Measurements from ENCODE around the gene BICDL1.
A peak's percentile ranks its signal among the peaks of the same experiment; 100 is the strongest.

Gene BICDL1

DNA sequence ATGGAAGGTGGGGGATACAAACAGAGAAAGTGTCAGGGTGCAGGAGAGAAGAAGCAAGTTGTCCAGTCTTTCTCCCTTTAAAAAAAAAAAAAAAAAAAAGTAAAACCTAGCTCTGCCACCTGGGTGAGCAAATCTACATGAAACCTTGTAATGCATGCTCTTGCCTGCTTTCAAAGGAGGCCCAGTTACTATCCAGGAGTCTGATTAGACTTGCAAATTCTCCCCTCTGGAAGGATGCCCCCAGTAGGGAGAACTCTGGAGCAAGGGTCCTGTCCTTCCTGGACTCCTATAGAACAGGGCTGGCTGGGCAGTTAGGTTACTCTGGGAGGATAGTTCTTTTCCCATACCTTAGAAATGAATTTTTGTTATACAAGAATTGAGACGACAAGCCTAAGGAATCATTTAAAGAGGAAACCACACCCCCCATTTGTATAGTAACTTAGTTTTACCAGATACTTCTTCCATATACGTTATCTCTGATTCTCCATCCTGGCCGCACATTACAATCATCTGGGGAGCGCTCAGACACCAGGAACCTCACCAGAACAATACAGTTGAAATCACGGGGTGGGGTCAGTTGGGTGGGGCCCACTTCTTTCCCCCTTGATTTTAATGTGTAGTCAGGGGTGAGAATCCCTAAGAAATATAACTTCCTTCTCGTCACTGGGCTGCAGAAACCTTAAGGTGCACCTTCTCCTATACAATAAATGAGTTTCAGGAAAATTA, 97.0 kb downstream of the BICDL1 start:
- FAIRE-seq: no peak

DNA sequence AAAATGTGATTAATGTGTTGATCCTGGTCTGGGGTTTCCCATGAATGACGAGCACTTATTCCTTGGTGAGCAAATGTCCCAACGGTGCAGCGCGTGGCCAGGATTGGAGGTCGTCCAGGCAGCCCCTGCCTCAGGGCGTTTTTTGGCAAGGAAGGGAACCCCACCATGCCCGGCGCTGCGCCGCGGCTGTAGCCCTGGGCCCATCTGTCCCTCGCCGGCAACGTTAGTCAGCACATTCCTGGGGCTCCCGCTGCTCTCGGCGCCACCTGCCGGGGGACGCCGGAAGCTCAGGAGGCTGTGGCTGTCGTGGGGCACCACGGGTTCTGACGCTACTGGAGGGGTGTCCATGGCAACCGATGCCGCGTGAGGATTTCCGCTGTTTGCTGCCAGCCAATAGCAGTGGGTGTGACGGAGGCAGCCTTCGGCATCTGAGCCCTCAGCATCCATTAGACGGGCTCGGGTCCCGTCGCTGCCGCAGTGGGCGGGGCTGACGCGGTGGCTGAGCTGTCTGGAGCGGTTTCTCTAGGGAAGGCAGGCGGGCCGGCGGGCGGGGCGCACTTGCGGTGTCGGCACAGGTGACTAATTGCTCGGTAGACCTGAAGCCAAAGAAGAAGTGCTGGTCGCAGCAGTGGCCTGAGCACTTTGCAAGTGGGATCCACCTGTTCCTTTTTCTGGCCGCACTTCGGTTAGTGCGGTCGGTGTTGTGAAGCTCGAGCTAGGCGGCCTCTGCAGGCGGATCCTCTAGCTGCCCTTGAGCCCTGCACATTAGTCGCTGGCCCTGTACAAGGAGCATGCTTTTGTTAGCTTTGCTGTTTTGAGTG, 98.0 kb downstream of the BICDL1 start:
- peak; percentile 13 for FAIRE-seq

DNA sequence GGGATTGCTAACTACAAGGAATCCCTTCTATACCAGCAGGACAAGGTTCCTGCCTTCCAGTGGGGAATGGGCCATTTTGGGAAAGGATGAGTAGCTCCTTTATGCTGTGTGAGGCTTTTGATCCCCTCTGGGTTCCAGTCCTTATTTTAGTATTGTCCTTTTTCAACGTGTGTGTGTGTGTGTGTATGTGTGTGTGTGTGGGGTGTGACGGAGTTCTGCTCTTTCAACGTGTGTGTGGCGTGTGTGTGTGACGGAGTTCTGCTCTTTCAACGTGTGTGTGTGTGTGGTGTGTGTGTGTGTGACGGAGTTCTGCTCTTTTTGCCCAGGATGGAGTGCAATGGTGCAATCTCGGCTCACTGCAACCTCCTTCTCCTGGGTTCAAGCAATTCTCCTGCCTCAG, 100.1 kb downstream of the BICDL1 start:
- FAIRE-seq: no peak

DNA sequence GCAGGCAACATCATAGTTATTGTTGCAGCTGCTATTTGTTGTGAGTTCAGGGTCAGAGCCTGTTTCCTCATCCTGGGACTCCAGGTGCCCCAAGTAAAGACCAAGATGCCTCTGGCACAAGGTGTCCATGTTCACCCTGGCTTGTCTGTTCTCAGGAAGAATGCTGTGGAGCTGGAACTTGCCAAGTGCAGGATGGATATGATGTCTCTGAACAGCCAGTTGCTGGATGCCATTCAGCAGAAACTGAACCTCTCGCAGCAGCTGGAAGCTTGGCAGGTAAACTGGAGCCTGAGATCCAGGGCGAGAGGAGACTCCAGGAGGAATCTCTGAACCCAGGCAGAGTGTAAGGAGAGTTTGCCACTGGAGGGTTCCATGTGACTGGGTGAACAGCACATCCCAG, 100.8 kb downstream of the BICDL1 start:
- FAIRE-seq: no peak

DNA sequence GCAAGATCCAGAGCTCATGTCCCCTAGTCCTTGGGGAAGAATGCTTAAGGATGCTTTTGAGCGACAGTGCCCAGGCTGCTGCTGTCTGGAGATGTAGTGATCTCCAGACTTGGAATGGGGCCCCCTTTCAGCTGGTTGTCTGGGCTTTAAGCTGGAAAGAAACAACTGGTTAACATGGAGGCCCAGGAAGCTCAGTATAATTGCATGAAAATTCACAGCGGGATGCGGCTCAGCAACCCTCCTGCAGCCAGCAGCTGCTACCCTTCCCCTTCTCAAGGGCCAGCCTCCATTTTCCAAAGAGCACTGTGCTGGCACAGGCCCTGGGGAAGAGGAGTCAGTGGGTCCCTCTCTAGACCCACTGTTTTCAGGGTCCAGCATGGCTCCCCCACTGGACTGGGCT, 101.2 kb downstream of the BICDL1 start:
- no peak for FAIRE-seq

DNA sequence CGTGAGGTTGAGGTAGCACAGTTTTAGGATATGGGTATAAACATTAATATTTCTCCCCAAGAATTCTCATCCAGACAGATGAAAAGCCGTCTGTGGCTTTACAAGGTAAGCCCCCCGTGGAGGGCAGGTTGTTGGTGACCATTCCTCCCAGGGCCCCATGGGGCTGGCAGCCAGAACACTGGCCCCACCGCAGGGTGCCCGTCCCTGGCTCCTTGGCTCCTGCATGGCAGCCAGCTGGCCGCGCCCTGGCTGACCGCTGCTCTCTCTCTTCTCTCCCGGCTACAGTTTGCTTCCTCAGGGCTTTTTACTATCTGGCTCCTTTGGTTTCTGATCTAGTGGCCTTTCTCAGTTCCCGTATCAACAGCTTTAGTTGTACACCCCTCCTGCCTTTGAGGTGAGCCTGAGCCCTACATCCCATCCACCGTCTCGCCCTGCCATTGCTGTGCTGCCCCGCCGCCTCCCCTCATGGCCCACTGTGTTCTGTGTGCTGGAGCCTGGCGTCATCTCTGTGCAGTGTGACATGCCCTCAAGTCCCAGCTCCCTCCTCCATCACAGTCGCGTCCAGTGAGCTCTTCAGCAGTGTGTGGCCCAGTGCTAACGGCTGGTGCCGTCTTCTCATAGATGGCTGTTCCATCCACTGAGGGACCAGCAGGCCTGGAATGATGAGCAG, 101.7 kb downstream of the BICDL1 start:
- FAIRE-seq: no peak

DNA sequence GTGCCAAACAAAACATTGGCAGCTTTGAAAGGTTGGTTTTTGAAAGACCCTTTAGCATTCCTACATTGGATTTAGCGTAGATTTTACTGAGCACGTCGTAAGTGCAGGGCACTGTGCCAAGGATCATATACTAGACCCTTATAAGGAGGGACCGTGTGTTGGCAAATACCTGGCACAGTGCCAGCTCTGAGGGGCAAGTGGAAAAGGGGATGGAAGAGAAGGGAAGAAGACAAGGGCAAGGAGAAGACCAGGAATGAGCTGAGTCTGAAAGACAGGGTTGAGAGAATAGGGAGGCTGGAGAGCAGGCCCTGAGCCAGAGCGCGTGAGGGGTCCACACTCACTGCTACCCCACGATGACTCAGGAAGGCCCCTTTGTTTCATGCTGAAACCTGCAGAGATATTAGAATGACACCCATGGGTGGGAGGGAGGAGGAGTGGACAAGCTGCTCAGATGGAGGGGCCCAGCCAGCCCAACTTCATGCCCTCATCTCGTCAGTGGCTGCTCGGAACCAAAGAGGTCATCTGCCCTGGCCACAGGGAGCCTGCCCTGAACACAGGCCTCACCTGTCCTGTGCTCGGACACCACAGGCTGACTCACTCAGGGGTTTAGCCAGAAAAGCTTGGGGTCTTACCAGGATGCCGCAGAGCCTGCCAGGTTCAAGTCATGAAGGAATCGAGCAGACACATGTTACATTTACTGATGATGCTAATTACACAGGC, 102.5 kb downstream of the BICDL1 start:
- no peak for FAIRE-seq

DNA sequence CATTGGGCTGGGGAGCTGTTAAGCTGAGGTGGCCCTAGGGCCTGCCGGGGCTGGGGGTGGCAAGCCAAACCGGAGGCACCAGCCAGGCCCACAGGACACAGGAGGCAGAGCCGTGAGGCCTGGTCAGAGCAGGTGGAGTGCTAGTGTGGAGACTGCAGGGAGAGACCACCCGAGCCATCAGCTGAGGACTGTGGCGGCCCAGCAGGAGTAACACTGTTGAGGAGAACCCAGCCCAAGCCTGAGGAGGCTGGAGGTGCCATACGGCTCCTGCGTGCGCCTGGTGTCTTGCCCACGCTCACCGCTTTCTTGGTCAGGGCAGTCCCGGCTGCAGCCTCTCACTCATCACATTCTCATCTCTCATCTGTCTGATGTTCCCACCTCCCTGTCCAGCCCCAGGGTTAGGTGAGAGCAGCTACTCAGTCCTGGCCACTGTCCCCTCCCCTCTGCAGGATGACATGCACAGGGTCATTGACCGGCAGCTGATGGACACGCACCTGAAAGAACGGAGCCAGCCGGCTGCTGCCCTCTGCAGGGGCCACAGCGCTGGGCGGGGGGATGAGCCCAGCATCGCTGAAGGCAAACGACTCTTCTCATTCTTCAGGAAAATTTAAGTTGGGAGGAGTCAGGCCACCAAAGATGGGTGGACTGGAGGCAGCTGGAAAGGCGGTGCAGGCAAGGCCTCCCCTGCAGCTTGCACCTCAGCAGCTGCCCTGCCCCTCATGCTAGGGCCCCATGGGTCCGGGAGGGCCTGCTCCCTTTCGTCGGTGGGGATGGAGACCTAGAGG, 103.7 kb downstream of the BICDL1 start:
- FAIRE-seq: no peak

DNA sequence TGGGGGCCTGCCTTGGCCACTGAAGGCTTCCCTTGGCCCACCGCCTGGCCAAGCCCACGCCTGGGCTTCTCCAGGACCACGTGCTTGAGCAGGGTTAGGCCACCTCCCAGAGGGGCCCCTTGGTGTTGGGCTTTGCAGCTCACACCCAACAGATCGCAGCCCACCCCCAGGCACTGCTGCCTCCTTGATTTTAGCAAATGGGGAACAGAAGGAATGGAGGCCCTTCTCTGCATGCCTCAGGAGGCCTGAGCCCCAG, 104.2 kb downstream of the BICDL1 start:
- FAIRE-seq: no peak

DNA sequence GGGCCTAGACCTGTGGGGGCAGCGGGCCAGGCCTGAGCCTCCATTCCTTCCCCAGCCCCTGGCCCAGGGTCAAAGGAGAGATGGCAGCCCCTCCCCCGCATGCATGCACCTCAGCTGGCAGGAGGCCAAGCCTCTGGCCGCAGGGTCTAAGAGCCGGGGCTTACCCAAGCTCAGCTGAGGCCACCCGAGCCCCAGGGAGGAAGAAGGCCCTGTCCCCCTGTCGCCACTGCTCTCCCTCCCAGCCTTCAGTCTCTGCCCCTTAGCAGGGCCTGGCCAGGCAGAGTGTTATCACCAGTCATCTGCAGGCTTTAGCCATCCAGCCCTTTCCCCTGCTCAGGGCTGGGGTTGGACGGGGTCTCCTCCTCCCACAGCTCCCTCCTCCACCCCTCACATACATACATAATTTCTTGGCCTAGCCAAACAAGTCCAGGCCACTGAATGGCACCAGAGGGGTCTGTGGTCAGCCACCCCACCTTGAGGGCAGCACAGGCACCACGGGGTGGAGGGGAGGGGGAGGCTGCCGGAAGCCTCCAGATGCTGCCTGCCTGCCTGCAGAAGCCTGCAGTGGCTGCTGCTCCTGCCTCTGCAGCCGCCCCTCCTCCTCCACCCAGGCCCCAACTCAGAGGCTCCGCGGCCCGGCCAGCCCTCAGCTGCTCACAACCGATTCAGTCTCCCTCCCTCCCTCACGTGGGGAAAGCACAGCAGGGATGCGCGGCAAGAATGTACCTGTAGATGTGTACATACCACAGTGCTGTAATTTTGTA, 104.7 kb downstream of the BICDL1 start:
- no peak for FAIRE-seq

DNA sequence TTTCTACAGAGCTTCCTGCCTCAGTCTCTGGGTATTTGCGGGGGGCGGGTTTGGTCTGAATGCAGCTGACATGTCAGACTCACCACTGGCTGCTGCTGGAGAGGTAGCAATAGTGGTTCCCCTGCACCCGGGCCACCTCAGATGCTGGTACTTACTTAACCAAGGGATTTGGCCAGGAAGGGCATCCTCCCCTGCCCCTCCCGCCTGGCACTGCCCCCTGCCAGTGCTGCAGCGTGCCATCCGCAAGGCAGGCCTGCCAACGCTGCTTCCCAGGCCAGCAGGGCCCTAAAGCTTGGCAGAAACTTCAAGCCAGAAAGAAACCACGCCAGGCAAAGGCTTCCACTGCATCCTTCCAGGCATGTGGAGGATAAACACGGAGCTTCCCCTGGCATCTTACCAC, 105.4 kb downstream of the BICDL1 start:
- no peak for FAIRE-seq

DNA sequence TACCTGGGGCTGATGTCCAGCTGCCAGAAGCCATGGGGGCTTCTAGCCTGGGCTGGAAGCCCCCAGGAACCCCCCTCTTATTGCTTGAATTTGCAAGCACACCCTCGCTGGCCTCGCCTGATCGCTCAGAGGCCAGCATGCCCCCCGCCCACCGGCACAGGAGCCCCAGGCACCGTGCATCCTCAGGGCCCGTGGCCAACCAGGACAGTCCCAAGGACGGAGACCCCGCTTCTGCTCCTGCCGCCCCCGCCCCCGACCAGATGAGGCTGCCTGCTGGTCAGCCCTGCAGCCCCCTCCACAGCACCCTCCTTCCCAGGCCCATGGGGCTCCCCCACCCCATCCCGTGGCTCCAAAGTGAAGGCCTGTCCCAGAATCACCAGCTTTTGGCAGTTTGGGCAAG, 106.3 kb downstream of the BICDL1 start:
- FAIRE-seq: no peak

DNA sequence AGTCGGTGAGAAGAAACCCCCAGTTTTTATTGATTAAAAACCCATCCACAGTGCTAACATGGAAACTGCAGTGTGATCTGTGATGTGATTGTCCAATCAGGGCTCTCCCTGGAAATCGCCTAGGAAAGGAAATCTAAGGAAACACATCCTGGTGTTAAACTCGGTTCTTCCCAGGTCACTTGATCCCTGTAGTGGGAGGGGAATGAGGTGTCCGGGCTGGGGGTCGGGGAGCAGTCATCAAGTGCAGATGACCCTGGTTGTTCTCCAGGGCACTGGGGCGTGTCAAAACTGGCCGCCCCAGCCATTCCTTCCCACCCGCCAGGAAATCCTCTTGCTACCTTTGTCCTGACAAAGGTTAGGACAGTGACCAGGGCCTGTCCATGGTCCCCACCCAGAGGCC, 106.7 kb downstream of the BICDL1 start:
- FAIRE-seq: no peak

DNA sequence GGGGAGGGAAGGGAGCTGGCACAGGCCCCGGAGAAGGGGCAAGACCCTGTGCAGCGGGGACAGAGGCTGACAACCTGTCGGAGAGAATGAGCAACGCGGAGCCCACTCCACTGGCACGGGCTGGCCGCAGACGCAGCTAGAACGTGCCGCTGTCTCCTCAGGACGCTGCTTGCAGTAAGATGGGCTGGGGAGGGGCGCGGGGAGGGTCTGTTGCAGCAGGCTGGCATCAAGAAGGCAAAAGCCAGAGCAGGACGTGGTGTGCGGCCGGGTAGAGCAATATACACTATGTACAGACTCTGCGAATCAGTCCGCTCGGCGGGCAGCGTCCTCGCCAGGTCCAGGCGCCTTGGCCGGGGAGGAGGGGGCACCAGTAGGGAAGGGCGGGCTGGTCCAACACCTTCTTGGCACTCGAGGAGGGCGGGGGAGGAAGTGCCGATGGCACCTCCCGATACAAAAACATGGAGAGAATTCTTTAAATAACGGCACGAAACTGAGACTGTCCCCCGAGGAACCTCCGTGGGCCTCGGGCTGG, 107.7 kb downstream of the BICDL1 start:
- no peak for FAIRE-seq

DNA sequence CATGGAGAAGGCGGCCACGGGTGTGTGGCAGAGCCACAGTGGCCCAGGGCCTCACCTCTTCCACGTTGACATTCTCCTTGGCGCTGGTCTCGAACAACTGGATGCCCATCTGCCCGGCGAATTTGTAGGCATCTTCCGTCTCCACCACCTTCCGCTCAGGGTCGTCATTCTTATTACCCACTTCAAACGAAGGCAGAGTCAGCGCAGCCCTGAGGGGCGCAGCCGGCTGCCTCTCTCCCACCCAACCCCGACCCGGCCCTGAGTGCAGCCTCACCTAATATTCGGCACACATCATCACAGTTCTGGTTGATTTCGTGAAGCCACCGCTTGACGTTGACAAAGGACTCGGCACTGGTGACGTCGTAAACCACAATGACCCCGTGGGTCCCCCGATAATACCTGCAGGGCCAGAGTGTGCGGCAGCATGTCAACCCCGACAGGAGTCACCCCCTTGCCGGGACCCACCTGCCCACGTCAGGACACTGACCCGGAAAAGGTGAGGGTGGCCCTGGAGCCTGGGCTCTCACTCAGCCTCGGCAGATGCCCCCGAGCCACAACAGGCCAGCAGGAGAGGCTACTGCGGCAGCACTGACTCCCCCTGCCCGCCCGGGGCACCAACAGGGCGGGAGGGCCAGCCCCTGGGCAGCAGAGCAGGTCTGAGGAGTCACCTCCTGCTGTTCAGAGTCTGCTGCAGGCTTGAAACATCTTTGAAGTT, 109.9 kb downstream of the BICDL1 start:
- no peak for FAIRE-seq

DNA sequence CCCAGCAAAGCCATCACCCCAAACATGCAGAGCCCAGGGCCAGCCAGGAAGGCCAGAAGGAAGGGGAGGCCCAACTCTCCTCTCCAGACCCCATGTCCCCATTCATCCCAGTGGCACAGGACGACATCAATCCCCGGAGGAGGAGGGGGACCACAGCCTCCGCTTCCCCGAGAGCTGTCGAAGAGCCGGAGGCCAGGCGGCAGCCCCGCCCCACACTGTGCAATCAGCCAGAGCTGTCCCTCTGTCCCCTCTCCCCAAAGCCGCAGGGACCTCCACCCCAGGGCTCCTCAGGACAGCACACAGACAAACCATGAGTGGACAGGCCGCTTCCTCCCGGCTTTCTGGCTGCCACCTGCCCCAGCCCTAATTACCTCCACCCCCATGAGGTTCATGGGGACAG, 110.7 kb downstream of the BICDL1 start:
- no peak for FAIRE-seq

DNA sequence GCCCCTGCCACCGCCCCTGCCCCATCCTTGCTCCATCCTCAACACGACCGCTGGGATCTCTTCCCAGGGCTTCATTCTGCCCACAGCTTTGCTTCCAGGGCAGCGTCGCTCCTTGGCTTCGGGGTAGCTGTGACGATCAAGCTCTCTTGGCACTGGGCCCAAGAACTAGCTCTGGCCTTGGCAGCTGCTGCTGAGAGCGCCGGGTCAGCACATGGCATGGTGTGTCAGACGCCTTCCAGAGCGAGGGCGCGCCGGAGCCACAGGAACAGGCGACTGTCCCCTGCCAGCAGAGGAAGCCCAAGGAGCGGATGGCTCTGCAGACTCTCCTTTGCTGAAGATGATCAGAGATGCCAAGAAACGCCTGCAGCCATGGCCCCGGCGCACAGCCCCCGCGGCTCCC, 111.6 kb downstream of the BICDL1 start:
- FAIRE-seq: no peak

DNA sequence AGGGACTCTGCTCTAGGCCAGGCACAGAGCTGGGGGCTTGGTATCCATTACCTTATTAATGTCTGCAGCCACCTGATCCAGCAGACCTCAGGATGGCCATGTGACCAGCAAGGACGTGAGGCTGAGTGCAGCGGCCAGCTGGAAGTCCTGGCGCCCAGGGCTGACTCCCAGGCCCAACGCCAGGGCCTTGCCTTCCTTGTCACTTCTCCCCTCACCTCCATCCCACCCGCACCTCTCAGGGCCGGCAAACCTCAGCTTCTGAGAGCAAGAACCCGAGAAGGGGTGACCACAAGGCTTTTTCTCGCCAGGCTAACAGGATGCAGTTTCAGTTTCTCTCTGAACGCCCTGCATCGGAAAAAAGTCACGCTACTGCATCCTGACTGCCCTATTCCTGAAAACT, 112.1 kb downstream of the BICDL1 start:
- no peak for FAIRE-seq

DNA sequence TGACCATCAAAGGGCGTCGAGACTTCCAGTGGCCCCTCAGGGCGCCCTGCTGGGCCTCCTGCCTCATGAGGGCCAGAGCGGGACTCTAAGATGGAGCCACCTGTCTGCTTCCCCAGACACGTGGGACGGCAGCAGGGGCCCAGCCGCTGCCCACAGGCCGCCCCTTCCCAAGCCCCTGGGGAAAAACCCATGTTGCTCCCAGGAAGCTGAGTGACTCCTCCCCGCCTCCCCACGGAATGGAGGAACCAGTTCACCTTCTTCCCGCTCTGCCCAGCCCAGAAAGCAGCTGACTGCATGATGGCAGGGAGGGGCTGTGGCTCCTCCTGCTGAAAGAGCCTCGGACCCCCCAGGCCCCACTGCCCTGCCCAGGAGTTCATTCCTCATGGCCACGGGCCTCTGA, 112.6 kb downstream of the BICDL1 start:
- no peak for FAIRE-seq

DNA sequence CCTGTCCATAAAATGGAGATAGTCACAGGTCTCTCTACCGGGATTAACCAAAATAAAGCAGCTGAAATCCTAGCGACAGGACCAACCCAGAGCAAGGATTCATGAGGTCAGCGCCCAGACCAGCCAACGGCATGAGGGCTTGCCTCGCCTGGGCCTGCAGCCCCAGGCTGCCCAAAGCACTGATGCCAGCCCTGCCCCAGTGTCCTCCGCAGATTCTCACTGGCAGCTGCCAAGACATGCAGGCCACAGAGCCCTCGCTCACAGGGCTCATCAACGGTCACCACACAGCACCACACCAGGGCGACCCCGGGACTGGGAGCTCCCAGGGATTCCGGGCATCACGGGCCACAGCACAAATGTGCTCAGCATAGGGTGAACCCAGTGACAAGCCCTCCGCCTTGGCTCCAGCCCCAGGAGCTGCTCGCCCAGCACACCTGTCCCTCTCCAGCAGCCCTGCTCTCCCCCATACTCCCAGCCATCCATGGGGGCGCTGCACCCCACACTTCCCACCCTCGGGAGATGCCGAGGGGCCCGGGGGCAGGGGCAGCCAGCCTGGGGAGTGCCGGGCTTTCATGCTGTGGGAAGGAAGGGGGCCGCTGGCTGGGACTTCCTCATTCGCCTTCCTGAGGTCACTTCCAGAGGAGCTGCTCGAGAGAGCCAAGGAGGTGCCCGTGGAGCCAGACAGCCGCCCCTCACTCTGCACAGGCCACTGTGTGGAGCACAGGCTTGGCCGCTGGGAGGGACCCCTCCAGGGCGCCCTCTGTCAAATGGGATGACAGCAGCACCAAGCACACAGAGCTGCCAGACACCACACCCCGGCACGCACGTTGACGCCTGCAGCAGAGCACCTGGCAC, 113.4 kb downstream of the BICDL1 start:
- FAIRE-seq: no peak
